HUDEP-2 (cell line): ENCODE measurements around the gene S100A7A.
"Not testable (repeated sequence)": the region's sequence is repeated elsewhere in the genome, so short reads cannot be mapped to it uniquely, and the experiment has no call there.

Source experiments
- DNase-seq, 76 experiments: peaks; one replicate each; lab custom pipeline; 2025; ENCODE audit not compliant: unreplicated experiment in 76 of 76; lab: John Stamatoyannopoulos, UW

The S100A7A gene

DNA sequence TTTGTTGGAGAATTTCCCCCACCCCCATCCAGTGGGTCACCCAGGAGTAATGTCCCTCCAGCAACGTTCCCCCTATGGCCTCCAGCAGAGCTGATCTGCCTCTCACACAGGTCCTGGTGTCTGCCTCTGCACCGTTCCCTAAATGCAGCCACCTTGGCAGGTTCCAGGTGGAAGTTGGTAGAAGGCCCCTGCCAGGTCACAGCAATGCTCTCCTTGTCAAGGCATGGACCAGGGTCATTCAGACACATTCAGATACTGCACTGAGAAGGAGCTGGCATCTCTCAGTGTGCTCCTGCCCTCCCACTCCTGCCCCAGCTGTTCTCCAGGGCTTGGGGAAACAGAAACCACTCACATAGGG lies 3.1 kb downstream of the S100A7A start:
- not testable (repeated sequence) for DNase-seq

DNA sequence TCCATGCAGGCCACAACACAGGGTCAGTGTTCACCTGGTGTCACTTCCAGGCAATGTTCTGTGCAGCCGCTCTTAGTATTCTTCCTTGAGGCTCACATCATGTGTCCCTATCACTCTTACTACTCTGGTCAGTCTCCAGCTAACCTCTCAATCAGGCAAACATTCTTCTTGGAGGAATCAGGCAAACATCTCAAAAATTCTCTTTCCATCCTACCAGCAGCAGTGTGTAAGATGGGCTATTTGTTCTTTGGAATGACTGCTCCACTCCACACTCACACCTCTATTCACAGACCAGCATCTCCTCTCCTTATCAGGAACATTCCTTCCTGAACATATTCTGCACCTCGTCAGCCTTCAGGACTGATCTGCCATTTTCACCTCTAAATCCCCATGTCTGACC lies 4.0 kb downstream of the S100A7A start:
- DNase-seq: no peak

DNA sequence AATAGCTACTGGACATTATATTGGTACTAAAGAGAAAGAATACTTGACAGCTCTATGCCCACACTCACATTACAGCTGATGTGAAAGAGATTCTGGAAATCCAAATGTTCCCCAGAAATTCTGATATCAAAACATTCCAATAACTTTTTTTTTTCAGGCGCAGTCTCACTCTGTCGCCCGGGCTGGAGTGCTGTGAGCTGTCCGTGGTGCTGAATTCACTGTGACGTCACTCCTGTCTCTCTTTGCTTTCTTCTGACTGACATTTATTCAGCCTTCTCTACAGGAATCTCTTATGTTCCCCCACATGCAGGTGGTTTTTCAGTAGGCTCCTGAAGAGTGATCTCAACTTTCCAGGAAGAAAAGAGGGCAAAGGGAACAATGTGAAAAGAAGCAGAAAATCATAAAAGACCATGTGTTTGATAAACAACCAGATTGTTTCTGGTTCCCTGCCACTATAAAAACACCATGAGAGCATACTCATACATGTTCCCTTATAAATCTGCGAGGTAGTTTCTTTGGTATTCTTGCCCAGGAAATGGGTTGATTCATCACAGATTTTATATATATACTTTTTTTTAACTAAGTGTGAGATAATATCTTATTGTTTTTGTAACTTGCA lies 6.2 kb downstream of the S100A7A start:
- DNase-seq: peak in 53 of 76 experiments; percentile 0 to 69 (median 35)

DNA sequence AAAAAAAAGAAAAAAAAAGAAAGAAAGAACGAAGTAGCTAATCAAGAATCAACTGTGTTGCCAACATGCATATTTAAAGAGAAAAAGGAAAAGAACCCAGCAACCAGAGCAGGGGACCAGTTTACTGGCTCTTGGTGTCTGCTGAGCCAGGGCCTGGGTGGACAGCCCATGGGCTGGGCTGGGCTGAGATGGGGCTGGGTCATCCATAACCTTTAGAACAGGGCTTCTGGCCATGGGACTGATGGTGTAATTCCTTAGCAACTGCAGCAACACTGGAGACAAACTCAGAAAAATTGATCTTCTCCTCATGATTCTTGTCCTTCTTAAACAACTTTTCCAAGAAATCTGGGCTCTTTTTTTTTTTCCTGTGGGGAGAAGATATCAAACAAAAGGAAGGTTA lies 10.5 kb downstream of the S100A7A start:
- DNase-seq: no peak

DNA sequence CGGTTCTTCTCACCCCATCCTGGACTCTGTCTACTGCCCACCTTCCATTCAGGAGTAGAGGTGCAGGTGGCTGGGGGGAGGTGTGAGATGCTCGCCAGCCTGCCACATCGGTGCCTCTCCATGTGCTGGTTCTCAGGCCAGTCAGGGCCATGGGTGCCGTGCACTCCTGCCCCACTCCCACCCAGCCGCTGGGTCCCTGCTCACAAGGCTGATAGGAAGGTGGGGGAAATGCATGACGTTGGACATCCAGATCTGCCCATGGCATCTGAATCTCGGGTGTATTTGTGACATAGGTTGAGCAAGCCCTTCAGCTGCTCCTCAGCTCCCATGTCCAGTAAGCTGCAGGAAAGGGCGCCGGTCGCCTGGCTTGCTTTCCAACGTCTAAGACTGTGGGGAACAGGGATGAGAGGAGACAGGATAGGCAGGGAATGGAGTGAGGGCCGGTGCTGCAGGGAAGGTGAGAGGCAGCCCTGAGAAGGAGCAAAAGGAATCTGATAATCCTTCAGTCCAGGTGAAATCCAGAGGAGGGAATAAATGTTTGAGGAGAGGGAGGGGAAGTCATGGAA lies 11.8 kb downstream of the S100A7A start:
- DNase-seq: no peak

DNA sequence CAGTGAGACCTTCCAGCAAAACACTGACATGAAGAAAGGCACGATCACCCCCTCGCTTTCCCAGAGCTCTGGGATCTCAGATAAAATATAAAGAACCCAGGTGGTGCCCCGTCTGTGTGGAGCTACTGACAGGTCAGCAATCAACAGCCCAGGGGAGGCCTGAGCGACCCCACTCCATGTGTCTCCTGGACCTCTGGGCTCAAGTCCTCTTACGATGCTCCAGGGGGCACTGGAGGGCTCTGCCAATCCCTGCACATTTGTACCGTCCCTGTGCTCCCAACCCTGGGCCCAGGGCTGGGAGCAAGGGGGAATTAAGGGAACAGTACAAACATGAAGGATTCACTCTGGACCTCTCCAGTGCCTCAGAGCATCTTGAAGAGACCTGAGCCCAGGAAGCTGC lies 12.5 kb downstream of the S100A7A start:
- no peak for DNase-seq

DNA sequence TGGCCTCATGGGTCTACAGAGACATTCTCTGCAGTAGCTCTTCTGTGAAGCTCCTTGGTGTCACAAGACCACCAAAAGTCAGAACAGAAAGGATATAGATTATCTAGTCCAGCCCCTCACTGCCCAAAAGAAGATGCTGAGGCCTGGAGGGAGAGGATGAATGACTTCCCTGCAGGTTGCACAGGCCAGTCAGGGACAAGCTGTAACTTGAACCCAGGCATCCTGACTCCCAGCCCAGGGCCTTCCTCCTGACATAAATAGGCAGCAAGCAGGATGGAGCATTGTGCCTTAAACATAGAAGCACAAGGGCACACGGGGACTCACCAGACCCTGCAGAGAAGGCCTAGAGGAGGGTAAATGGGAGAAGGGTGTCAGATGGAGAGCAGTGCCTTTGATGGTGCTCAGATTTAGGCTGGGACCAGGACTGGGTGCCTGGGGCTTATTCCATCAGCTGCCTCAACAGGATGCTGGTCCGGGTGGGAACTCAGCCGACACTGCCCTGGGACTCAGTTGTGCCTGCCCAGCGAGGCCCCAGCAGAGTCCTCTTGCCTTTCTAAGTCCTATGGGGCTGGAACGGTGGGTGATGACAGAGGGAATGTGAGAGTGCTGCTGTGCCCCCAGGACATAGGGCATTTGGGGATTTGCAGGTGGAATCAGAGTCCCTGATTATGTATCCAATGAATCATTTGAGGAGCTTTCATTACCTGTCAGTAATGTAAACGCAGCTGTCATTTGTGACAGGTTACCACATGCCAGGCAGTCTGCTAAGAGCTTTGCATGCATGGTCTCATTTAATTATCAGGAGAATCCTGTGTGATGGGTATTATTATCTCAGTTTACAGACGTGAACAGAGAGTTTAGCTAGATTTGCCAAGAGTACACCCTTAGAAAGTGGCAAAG lies 13.2 kb downstream of the S100A7A start:
- no peak for DNase-seq

DNA sequence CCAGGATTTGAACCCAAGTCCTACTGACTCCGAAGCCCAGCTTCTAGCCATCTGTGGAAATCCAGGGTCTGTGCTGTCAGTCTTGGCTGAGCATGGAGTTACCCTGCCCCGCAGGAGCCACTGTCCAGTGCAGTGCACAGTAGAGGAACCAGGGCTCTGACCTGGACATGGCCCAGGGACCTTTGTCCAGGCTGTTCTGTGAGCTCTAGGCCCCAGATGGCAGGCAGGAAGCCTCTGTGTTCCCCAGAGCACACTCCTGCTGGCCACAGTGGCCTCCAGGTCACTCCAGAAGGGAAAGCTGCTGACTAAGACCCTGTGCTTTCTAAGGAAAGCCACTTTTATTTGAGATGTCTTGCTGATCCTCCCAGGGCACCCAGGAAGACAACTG lies 13.8 kb downstream of the S100A7A start:
- no peak for DNase-seq

DNA sequence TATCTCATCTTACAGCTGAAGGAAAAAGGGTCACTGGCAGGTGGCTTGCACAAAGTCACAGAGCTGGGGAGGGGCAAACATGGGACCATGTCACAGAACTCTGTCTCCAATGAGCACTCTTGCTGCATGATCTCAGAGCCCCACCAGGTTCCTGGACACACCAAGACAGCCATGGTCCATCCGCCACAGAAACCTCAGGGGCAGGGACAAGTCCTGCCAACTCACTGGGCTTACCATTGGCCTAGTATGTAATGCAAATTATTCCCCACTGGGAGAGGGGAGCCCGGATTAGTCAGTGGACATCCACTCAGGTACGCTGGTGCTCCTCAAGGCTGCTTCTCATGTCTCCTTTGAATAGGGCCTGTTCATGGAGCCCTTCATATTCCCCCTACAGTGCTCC lies 14.2 kb downstream of the S100A7A start:
- no peak for DNase-seq

DNA sequence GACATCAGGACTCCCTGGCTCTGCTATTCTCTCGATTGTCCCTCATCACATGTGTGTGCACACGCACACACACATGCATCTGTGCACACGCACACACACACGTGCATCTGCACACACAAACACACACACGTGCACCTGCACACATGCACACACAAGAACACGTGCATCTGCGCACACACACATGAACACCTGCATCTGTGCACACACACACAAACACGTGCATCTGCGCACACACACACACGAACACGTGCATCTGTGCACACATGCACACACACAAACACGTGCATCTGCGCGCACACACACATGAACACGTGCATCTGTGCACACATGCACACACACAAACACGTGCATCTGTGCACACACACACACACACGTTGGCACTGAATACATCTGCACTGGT lies 14.7 kb downstream of the S100A7A start:
- no peak for DNase-seq

DNA sequence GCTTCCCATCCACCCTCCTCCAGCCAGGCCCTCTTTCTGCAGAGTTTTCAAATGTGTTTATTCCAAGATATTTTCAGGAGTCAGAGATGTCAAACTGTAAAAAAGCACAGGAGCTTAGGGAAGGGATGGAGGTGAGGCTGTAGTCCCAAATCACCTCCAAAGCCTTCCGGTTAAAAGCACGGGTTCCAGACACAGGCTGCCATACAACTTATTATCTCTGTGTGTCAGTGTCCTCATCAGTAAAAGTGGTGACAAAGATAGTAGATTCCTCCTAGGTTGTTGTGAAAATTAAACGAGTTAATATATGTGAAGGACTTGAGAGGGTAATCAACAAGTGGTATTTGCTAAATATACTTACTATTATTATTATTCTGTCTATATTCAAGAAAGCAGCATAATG lies 15.1 kb downstream of the S100A7A start:
- DNase-seq: peak in 4 of 76 experiments; percentile 3 to 21 (median 10)

DNA sequence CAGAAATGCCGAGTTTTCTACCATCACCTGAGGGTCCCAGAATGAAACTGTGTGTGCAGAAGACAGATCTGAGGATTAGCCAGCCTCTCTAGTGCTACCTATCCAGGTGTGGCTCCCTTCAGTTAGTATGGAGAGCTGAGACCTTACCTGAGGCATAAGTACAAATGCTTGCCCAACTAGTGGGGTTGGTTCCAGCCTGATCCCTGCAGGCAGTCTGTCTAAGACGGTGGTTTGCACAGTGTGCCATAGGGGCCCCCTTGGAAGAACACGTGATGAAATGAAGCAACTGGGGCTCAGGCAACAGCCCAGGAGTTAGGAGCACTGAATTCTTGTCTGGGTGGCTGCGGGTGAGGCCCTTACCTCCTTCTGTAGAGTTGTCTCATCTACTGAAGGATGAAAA lies 15.6 kb downstream of the S100A7A start:
- no peak for DNase-seq

DNA sequence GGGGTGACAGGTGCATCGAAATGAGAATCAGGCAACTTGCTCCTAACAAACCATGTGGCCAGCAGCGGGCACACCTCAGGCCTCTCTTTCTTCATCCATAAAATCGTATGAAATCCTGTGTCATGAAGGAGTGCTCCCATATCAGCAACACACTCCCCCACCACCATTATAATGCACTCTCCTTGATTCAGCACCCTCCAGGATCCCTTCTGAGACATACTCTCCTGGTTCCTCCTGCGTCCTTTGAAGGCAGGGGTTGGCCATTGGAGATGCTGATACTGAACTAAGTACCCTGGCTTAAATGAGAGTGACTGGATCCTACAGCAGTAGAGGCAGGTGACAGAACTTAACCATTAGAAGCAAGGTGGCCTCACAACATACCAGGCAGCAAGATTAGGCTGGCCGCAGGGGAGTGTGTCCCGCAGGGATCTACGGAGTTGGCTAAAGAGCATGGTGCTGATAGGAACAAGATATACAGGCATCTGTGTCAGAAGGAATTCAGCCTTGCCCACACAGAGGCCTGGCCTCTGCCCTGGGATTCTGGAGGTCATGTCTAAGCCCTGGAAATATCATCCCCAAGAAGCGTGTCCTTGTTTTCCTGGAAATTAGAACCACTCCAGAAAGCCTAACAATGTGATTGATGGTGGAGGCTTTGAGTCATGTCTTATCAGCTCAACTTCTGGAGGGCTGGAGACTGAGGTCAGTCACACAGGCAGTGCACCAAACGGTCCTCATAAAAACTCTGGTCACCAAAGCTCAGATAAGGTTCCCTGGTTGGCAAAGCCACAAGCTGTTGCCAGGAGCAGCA lies 16.8 kb downstream of the S100A7A start:
- DNase-seq: peak in 63 of 76 experiments; percentile 3 to 86 (median 46)

DNA sequence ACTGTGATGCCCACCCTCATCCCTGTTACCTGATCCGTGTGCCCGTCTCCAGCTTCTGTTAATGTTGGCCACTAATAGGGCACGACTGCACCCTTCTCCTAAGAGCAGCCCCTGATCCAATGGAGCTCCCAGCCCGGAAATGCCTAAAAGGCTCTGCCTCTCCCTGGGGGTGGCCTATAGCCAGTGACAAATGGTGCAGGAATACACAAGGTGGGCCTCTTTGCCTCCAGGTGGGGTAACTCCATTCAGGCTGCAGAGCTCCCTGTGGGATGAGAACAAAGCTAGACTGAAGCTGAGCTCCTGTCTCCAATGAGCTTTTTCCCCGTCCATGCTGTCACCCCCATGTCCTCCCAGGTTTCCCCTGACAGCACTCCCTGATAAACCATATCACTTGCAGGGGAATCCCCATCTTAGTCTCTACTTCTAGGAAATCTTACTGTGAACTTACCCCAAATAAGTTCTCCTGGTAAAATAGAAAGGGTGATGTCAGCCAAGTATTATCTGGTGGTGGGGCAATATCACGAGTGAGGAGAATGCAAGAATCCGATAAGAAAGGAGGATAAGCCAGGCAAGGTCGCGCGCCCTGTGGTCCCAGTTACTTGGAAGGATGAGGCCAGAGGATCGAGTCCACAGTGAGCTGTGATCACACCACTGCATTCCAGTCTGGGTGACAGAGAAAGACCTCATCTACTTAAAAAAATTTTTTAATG lies 18.6 kb downstream of the S100A7A start:
- DNase-seq: peak in 66 of 76 experiments; percentile 8 to 81 (median 49)

DNA sequence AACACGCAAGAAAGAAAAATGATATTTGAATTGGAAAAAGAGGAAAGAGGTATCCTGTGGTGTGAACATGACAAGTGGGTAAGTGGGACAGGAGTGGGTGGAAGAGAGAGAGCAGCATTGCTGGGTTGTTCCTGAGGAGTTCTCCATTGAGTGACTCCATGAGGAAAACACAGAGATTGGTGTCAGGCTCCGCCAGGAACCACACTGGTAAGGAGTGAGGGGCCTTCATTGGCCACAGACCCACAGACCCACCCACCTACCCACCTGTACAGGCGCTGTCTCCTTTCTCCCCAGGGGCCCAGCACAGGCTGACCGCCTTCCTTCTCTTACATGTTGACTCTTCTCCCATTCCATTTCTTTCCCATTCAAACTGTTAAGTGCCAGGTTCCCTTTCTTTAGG lies 20.9 kb downstream of the S100A7A start:
- DNase-seq: no peak

DNA sequence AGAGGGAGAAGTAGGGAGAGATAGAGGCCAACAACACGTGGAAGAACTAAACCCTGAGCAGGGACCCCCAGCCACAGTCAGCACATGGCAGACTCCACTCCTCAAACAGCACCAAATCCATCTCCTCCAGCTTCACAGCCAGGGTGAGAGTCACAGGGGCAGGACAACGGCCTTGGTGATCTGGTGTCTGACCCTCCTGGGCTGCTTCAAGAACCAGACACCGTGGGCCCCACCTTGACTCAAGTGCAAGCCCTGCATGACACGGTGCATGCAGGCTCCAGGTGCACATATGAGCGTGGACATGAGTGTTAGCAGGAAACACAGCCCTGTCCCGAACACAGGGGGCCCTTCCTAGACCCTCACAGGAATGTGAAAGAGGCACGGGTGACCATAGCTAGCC lies 22.3 kb downstream of the S100A7A start:
- DNase-seq: no peak

DNA sequence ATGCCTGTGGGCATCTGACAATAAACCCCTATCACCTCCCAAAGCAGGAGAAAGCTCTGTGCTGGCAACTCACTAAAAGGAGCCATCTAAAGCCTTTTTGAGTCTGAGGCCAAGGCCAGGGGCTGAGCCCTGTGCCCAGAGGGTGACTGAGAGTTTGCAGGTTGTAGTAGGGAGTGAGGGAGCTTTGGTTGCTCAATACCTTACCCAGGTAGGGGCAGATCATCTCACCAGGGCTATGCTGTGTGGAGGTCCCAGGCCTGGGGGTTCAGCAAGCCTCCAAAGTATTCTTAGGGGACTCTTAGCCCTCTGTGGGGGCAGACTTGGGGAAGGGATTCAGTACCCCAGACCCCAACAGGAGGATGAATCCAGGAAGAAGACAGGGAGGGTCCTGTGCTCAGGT lies 23.0 kb downstream of the S100A7A start:
- no peak for DNase-seq

DNA sequence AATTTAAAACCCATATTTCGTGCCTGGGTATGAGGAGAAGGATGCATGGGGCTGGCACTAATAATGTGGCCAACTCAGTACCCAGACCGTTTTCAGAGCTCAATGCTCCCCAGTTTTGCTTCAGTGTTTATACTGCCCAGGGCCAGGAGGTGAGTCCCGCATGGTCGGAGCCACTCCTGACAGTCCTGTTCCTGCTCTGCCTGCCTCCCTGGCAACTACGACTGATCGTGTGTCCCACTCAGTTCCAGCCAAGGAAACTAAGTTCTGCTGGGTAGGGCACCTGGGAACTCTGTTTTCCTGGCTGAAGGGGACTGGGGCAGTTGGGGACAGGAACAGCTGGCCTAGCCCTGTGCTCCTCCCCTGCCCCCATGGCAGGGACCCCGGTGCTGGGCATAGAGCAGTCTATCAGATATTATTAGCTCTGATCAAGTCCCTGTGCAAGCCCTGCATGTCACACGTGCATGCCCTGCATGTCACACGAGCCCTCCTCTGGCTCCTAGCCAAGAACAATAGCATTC lies 25.0 kb downstream of the S100A7A start:
- DNase-seq: no peak

DNA sequence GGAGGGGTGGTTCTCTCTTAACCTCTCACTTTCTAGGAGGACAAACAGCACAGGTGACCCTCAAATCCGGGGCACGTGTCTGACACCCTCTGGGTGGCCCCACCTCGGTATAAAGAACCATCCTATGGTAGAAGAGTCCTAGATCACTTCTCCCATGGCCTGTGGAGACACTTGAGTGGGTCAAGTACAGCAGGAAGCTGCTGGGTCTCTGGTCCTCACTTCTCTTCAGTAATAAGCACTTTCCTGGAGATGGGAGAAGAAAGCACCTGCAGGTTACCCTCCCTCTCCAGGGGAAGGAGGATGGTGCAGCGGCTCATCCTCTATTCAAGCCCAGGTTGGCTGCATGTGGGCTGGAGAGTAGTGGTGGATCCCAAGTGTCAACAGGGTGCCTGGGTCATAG lies 27.2 kb downstream of the S100A7A start:
- no peak for DNase-seq

DNA sequence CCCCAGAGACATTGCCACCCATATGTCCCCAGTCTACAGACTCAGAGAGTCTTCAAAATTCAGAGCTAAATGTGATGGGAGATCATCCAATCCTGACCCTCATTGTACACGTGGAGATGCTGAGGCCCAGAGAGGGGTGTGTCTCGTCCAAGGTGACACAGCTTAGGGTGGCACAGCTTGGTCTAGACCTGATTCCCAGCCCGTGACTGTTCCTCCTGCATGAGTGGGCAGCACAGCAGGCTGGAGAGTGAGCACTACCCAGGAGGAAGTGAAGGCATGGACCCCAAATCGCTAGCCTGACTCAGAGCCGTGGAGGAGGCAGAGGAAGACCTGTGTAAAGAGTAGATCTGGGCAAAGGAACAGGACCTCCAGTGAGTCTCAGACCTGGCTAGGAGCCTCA lies 27.8 kb downstream of the S100A7A start:
- DNase-seq: no peak
